ENCODE measurements around the gene ZMIZ1.

The ZMIZ1 gene

DNA sequence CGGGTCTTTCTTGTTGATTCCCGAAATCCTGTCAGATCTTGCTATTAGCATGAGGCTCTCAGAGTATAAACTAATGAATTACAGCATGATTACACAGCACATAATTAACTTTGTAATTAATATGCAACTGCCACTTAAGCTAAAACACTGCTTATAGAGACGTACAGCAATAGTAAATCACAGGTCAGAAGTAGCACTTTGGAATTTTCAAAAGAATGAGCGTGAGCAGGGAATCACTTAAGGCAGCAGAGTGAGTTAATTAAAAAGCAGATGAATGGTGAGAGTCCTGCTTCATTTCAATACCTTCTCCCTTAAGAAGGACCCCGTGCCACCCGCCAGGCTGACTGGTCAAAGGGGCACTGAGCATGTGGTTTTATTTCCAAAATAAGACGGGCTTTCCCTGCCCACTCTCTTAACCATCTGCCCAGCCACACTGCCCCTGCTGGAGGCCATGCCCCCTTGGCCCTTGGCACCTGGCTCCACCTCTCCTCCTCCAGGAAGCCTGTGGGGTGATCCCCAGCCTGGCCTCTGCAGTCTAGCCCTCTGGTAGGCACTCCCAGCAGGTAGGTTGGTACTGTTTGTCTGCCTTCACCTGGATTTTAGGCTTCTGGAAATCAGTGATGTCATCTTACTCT is 117.8 kb downstream of the ZMIZ1 start:
- no peak for DNase-seq (ENCODE audit: low spot score)

DNA sequence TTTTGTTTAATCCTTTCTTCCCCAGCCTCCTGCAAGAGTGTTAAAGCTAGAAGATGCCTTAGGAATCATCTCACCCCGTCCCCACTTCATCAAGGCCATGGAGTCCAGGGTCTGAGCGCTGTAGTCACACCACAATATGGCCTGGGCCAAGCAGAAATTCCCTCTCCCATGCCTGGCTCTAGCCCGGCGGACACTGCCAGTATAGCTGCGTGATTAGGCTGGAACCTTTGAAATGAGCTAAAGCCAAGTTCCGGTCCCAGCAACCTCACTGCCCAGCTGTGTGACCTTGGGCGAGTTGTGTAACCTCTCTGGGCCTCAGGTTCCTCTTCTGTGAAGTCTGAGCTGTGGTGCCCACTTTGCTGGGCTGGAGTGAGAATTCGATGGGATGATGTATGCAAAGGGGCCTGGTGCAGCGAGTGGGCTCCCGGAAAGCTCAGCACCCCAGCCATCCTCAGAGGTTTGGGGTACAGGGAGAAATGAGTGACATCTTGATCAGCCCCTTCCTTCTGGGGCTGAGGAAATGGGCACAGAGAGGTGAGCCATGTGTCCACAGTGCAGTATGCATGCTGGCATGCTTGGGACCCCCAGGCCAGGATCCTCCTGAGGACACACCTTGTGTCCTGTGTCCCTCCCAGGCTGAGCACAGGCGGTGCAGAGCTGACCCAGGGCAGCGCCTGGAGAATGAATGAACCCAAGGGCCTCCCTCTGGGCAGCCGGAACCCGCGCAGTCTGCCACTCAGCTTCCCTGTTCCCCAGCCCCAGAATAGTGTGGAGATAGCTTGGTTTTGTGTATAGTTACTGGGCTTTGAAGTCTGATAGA is 118.6 kb downstream of the ZMIZ1 start:
- no peak for DNase-seq (ENCODE audit: low spot score)

DNA sequence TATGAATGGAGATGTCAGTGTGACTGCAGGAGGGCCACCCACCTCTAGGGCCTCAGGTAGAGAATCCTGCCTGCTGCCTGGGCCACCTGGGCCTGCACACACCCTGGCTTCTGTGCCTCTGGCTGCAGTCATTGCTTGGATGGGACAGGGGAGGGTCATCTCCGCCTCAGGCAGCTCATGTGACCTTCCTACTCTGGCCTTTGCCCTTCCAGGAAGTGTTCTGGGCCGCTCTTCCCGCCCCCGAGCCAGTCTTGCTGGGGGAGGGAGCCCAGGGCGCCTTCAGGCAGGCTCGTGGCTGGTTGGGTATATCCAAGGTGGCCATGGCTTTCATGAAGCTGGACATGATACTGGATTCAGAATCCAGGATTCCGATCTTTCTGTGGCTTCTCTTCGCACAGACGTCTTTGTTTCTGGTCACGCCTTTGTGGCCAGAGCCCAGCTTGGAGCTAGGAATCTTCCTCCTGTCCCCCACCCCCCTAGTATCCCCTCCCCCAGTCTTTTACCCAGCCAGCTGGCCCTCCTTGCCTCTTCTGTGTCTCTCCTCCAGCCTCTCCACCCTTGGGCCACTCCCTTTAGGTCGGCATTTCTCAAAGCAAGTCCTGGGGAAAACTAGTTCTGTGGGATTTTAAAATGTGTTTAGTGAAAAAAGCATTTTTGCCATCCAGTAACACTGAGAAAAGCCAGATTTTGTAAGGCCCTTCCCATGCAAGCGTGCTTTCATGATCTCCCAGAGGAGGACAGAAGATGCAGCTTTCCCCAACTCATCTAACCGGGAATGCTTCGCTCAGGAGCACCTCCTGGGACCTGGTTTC is 119.6 kb downstream of the ZMIZ1 start:
- DNase-seq (ENCODE audit: low spot score), result no peak

DNA sequence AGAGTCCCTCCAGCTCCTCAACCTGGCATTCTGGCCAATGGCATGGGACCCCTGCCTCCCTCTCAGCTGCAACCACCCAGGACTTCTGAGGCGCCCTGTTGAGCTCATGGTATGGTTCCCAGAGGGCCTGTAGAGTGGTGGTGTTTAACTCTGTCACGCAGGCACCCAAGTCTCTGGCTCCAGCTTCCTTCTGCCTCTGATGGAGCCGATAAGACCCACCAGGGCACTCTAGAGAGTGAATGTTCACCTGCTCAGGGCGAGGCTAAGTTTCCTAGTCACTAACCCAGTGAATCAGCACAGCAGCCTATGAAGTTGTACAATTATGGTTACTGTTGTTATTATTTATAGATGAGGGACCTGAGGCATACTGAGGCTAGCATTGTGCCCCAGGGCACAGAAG is 120.4 kb downstream of the ZMIZ1 start:
- no peak for DNase-seq (ENCODE audit: low spot score)

DNA sequence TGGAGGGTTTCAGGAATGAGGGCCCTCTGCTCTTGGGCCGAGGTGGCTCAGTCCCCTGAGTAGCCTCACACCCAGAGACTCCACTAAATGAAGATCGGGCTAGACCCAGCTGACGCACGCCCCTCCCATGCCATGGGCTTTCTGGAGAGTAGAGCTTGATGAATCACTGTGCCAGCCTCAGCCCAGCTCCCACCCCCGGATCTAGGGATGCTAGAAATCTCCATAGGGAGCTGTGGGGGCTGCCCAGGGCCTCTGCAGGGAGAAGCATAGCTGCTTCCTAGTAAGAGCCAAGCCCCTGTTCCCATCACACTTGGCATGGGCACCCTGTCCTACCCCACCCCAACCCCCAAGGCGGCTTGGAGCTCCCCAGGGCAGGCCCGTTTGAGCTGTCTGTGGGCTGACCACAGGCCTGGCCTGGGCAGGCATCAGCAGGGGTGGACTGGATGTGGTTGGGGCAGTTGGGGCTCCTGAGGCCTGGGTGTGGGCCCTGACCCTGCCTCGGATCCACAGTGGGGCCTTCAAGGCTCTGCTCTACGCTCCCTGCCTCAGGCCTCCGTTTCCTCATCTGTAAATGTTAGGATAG is 121.2 kb downstream of the ZMIZ1 start:
- DNase-seq (ENCODE audit: low spot score), result no peak

DNA sequence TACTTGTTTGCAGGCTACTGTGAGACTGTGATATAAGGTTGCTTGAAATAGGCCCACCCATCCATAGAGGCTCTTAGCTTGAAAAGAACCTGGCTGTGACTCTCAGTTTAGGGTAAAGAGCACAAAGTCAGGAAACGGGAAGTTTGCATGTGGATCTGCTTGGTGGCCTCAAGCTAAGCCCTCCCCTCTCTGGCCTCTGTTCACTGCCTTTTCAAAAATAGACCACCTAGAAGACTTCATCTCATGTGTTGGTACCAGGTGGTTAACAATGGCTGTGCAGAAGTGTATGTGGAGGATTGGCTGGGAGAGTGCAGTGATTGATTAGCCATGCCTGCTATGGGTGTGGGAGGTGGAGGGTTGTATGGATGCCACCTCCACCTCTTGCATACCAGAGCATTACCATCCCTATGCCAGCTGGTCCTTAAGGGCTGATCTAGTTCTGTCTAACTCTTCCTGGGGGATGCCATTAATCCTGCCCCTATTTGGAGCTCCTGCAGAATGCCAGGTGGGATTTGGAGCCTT is 122.0 kb downstream of the ZMIZ1 start:
- no peak for DNase-seq (ENCODE audit: low spot score)

DNA sequence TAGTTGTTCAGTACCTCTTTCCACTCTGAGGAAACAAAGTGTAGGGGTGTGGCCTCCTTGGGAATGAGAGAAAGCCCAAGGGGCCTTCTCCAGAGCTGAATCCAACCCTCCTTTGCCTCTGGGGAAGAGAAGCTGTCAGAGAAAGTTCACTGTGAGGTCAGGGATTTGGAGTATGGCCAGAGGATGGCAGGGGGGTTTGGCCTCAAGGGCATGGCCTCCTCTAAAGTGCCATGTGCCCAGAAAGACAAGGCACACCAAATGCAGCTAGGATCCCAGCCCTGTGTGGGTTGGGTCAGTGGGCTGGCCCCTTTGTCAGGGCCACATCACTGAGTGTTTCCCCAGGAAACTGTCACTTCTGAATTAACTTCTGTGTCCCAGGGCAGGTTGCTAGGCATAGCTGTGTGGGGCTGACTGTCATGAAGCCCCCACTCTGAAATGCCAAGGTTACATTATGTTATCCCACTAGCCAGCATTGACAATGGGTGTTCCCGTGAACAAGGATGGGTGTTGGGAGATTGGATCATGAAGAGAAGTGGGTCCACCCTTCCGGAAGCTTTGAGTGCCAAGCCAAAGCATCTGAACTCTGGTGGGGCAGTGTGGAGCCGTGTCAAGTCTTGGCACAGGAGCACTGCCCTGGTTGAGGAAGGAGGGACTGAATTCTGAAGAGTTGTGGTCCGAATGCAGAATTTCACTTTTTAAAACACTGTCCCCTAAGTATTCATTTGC is 123.3 kb downstream of the ZMIZ1 start:
- no peak for DNase-seq (ENCODE audit: low spot score)

DNA sequence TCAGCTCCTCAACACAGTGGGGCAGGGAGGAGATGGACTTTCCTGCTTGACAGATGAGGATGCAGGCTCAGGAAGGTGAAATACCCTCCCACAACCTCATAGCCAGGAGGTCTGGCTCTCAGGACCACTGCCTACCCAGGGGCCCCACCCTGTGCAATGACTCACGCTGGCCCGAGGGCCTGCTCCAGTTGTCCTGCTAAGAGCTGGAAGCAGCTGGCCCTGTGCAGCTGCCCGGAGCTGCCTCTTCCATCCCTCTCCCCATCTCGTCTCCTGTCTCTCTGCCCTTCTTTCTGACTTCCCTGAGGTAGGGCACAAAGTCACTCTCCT is 123.9 kb downstream of the ZMIZ1 start:
- DNase-seq (ENCODE audit: low spot score), result no peak

DNA sequence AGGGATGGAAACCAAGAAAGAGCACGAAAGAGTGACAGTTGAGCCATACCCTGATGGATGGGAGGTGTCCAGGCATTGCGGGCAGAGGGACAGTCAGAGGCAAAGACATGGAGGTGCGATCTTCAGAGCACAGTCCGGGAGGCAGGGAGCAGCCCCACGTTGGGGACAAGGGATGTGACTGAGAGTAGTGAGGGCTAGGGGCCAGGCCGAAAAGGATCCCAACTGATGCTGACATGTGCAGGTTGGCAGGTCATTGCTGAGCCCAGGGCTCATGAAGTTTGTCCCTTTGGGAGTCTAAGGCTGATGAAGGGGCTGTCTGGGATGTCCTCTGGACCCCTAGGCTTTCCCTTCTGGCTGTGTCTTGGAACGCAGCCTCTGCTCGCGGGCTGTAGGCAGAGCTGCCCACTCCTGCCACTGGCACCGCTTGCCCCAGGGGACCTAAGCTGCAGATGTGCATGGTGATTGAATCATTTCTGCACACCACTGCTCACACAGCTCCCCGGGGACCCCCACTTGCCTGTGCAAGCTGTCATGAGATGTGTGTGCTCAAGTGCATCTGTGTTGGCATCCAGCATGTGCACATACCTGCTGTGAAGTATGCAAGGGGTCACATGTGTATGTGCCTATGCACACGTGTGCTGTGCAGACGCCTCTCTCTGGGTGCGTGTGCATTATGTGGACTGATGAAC is 125.1 kb downstream of the ZMIZ1 start:
- DNase-seq (ENCODE audit: low spot score), result no peak

DNA sequence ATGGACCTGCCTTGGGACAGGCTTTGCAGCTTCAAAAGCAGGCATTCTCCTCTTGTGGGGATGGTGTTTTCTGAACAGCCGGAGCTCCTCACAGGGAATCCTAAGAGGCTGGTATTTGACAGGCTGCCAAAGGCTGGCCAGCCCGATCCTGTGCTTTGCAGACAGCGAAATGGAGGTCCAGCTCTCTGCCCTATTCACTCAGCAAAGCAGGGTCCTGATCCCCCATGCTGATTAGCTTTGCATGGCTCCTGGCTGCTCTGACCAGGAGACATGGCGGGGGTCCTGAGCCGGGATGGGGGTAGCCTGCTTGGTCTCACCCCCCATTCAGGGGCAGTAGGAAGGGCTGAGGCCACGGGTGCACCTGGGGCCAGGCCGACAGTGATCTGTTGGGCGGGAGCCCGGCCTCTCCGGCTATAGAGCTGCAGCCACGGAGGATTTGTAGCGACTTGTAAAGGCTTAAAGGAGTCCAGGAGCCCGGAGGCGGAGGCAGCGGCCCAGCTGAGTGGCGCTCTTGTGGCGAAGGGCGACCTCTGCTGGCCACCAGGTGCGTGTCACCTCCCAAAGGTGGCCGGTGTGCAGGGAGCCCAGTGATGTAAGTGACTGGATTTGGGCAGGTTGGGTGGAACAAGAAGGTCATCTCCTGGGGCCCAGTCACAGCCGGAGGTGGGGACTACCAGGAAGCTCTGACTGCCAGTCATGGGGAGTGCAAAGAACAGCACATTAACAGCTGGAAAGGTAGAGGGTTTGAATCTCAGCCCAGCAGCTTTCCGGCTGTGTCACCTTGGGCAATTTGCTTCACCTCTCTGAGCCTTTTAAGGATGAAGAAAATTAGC is 126.5 kb downstream of the ZMIZ1 start:
- peak; percentile 77 for DNase-seq (ENCODE audit: low spot score)

DNA sequence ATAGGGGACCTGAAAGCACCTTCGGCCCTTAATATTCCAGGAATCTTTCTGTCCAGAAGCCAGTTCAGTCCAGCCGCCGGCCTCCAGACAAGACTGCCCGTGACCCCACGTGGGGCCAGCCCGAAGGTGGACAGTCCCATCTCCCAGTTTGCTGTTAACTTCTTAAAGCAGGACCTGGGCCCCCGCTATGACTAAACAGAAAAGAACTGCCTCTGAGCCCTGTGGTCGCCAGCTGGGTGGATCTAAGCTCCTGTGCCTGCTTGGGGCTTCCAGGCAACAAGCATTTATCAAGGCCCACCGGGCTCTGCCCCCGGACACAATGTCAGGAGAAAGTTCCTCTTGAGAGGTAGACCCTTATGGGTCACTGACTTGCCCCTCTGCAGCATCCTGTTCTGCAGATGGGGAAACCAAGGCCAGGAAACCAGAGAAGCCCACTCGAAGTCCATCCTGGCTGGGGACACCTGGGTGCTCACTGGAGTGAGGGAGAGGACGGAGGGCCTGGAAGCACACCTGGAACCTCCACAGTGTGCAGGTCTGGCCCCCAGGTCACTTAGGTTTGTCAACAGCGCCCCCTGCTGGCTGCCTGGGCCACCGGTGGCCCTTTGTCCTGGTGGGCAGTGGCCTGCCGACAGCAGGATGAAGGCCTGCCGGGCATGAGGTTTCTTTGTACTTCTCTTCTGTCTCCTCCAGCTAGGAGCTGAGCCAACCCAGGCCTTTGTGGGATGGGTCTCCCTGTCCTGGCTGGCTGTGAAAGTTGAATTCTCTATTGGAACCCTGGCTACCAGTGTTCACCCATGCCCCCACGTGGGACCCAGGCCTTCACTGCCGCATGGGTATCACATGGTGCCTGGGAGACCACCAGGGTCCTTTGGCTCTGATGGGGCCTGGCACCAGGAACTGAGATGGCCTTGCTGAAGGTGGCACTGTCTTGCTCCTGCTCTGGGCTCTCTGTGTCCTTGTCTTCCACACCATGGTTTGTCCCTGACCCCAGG is 128.0 kb downstream of the ZMIZ1 start:
- DNase-seq (ENCODE audit: low spot score), result peak; percentile 56

DNA sequence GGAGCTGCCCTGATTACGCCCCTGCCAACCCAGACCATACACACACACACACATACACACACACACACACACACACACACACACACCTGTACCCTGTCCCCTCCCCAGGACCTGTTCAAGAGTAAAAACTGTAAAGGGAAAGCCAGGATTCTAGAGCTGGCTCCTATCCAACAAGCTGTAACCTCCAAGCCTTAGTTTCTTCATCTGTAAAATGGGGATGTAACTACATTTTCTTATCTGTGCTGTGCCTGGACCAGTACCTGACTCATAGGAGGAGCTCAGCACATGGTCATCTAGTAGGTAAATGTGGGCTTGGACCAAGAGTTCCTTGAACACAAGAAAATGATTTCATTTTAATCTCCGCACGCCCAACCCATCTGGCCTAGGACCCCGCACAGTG is 128.8 kb downstream of the ZMIZ1 start:
- DNase-seq (ENCODE audit: low spot score), result no peak

DNA sequence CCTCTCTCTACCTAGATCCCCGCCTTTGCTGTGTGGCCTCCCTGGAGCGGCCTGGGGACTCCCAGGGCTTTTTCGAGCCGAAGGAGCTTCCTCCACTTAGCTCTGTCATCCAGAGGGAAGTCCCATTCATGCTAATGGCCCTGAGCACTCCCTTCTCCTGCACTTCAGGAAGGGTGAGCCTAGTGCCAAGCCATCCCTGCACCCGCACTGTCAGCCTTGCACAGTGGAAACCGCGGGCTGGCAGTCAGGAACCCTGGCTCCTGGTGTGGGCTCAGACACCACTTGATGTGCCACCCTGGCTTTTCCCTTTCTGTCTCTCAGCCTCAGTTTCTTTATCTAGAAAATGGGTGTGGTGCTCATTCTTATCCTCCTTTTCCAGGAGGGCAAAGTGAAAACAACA is 131.6 kb downstream of the ZMIZ1 start:
- DNase-seq (ENCODE audit: low spot score), result no peak

DNA sequence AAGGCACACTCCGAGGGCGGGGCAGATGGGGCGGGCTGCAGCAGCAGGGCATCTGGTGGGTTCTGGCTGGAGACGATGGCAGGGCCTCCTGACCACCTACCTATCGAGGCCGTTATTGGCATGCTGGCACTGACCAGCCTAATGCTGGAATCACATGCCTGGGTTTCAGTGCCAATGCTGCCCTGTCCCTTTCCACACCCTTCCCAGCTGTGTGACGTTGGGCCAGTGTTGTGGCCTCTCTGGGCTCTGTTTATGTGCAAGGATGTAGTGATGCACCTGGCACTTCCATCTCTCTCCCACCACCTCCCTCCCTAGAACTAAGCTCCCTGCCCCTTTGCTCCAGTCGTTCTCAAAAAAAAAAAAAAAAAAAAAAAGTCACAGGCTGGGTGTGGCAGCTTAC is 132.9 kb downstream of the ZMIZ1 start:
- no peak for DNase-seq (ENCODE audit: low spot score)

DNA sequence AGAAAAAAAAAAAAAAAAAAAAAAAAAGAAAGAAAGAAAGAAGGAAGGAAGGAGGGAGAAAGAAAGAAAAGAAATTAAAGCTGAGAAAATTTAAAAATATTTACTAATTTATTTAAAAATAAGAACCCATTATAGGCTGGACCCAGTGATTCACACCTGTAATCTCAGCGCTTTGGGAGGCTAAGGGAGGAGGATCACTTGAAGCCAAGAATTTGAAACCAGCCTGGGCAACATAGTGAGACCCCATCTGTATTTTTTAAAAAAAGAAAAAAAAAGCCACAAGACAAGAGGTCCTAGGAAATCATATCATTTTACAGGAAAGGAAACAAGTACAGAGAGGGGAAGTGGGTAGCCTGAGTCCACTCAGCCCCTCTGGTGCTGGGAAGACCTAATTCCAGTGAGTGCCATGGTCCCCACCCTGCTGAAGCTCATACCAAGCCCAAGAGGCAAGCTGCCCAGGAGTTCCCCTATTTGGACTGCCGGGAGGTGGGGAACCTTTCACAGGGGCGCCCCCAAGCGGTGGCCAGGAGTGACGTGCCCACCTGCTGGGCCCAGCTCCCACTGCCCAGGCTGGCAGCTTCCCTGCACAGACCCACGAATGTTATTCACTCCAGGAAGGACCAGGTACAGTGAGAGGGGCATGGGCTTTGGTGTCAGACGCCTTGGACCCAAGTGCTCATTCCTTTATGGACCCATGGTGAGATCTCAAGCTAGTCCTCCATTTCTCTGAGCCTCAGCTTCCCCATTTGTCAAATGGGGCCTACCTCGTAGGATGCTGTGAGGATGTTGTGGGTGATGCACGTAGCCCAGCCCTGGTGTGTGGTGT is 133.6 kb downstream of the ZMIZ1 start:
- no peak for DNase-seq (ENCODE audit: low spot score)

DNA sequence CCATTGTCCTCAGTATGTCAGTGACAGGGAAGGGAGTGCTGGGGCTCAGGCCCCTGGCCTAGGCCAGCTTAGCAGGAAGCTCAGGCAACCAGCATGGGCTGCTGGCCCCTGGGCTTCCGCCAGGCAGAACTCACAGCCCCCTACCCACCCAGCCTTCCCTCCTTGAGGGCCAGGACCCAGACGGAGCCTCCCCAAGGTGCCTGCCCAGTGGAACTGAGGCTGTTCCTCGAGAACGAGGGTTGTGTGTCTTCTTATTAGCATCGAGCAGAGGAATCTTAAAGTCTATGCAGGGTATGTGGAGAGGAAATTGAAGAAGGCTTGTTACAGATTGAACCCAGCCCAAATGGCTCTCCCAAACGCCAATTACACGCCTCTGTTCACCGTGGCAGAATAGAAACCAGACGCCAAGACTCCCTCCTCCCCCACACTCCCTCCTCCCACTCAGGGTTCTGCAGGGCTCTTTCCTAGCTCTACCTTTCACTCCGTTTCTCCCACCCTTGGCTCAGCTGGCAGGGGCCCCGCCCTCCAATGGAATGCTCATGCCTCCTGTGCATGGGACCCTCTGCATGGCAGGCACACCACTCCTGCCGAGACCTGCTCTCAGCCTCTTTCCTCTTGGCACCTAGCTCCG is 134.4 kb downstream of the ZMIZ1 start:
- DNase-seq (ENCODE audit: low spot score), result no peak

DNA sequence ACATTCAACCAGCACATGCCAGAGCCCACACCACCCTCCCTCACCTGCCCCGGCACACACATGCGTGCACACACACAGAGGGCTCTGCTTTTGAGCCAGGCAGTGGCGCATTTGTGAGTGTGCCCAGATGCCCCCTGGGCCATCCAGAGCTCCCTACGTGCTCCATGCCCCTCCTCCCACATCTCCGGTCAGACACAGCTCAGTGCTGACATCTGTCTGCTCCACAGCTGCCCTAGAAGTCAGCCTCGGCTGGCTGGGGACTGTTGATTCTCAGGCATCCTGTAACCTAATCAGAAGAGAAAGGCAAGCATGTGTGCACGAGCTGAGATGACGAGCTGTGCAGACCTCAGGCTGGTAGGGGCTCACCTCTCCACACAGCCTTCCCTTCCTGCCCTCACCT is 135.1 kb downstream of the ZMIZ1 start:
- no peak for DNase-seq (ENCODE audit: low spot score)

Measured in kidney capillary endothelial cell (primary cell).